K562 treated with DMSO at 1 percent for 24 hours (cell line): ENCODE results near the gene GLT6D1. TPM values are rescaled to one million over a fixed set of nuclear protein-coding genes. Genes with fewer than 3 reads are reported as not detected.

ENCODE experiments used
- total RNA-seq: library from RNA; unstranded; fragments of 300-600 nt; gene quantifications from 2 replicates; pipeline ENCODE4 v1.2.3, GENCODE V29; 2022; ENCODE audit warnings: low read depth; ENCODE audit not compliant: insufficient read depth

GLT6D1 gene, protein sequence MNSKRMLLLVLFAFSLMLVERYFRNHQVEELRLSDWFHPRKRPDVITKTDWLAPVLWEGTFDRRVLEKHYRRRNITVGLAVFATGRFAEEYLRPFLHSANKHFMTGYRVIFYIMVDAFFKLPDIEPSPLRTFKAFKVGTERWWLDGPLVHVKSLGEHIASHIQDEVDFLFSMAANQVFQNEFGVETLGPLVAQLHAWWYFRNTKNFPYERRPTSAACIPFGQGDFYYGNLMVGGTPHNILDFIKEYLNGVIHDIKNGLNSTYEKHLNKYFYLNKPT
- total RNA-seq: not detected in 2 replicates

DNA sequence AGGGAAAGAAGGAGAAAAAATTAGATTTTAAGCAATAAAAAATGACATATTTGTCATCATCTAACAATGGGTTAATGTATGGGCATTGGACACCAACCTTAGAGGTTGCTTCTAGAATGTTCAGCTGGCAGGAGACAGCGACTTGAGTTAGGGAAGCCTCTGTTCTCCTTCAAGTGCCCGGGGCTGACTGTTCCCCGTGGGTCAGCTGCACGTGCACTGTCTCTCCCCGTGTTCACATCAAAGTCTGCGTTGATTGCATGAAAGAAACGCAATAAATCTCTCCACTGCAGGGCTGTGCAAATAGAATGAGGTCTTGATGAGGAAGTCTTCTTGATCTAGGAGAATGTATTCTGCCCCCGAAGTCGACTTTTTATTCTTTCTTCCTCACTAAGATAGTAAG, at the start of gene GLT6D1:
Gene GLT6D1 (minus strand): TSS at position 345 of the 400 bp plus-strand sequence. CDS start 353 bp downstream, outside the sequence.

DNA sequence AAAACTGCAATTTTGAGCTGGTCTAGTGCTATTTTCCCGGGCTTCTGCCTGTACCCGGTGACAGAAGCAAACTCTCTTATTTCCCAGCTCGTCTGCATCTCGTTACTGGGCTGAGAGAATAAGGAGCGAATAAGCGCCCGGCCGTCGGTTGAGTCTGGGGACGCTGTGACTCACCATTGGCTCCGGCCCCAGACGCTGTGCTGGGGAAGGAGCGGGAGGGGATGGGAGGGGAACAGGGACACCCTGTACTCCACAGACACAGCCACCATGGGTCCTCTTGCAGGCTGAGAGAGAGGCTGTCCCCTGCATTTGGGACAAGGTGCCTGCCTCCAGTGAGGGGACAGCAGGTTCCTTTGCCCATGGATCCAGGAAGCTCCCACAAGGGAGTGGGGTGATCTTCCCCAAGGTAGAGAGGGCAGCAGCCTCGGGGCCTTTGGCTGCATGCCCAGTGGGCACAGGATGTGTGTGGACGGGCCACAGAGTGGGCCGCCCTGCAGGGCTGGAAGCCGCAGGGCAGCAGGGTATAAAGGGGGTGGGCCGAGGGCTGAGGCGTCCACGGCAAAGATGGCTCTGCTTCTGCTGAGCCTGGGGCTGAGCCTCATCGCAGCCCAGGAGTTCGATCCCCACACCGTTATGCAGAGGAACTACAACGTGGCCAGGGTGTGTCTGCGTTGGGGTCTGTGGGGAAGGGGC, 23.6 kb upstream of the GLT6D1 start, which contains the start of gene LCN9:
Gene LCN9 (plus strand): TSS at position 552 of the 693 bp plus-strand sequence. CDS start 13 bp downstream, at position 565.

Other genes with a start within 250 kb of the GLT6D1 start
- 23.7 and 28.9 TPM in 2 replicates for gene PPP1R26, start 159.8 kb downstream of the GLT6D1 start, total RNA-seq
- gene MRPS2, start 138.9 kb downstream of the GLT6D1 start, total RNA-seq: 89.3 and 97.1 TPM in 2 replicates
- not detected in 2 replicates for gene LCN1, start 118.1 kb downstream of the GLT6D1 start, total RNA-seq
- gene OBP2A, start 93.4 kb downstream of the GLT6D1 start, total RNA-seq: not detected in 2 replicates
- 1.4 and 2.1 TPM in 2 replicates for gene PAEP, start 77.8 kb downstream of the GLT6D1 start, total RNA-seq
- not detected in 2 replicates for gene LCN9, start 23.8 kb upstream of the GLT6D1 start, total RNA-seq
- gene SOHLH1, start 59.9 kb upstream of the GLT6D1 start, total RNA-seq: 0.81 TPM in 1 of 2 replicates, not detected in the other
- gene KCNT1, start 62.6 kb upstream of the GLT6D1 start, total RNA-seq: not detected in 2 replicates